Non-pigmented ciliary epithelial cell (primary cell): Measurements from ENCODE around the gene SPRYD3.

Experiments used
- DNase-seq: peaks from one replicate; pipeline ENCODE4 v3.0.0-alpha.2; 2010; ENCODE audit warnings: low read depth

Gene SPRYD3

GRCh38 chr12:53077030-53077429 lies 2.2 kb downstream of the SPRYD3 start:
- DNase-seq: no peak

GRCh38 chr12:53076461-53076860 lies 2.7 kb downstream of the SPRYD3 start:
- DNase-seq: no peak

DNA sequence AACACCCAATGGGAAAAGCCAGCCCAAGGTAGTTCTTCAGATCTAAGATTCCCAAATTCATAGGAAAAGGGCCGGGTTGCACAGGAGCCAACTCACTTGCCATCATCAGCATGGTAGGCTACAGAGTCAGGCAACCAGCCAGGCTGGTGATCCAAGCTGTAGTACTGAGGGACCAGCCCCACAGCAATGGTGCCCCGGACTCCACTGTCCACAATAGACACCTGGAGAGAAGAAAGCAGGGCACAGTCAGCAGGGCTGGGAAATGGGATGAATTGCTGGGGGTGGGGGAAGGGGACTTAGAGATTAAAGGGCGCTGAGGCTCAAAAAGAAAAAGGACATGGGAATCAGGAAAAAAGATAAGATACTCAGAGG lies 4.2 kb downstream of the SPRYD3 start:
- no peak for DNase-seq

DNA sequence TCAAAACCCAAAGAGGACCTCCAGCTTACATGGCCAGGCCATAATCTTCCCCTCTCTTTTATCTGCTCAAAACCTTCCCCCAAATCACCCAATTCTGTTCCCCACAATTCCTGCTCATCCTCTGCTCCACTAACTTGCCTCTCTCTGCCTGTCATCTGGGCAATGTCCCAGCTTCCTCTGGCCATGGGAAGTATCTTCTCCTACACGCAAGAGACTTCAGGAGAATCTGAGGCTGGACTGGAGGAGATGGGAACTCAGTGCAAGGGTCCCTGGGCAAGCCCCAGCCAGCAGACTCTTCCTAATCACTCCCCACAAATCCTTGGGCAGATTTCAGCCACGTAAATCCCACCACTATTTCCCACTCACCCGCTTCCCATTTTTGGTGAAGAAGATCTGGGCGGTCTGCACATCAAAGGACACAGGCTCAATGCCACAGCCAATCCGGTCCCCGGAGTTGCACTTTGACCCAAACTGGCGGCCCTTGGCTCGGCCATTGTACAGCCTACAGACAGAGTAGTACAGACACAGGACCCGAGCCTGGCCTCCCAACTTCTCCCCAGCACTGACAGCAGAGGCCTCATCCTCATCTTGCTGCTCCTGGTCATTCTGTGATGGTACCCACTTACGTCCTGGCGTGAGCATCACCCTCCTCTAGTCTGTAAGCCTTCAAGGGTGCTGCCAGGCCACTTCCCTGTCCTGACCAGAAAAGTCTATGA lies 4.7 kb downstream of the SPRYD3 start:
- no peak for DNase-seq

DNA sequence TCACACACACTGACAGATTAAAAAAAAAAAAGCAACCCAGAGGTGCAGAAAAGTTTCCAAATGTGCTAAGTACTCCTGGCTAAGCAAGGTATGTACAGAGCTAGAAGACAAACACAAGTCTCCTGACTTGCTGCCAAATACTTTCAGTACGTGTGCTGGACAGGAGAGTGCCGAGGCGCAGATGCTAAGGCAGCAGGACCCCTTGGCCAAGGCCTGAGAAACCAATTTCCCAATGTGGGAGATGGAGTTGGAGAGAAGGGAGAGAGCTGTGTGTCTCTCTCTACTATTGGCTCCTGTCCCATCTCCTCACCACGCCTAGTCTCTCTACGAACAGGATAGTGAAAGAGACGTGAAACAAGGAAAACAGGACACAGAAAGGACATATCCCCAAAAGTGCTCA lies 5.3 kb downstream of the SPRYD3 start:
- DNase-seq: no peak

DNA sequence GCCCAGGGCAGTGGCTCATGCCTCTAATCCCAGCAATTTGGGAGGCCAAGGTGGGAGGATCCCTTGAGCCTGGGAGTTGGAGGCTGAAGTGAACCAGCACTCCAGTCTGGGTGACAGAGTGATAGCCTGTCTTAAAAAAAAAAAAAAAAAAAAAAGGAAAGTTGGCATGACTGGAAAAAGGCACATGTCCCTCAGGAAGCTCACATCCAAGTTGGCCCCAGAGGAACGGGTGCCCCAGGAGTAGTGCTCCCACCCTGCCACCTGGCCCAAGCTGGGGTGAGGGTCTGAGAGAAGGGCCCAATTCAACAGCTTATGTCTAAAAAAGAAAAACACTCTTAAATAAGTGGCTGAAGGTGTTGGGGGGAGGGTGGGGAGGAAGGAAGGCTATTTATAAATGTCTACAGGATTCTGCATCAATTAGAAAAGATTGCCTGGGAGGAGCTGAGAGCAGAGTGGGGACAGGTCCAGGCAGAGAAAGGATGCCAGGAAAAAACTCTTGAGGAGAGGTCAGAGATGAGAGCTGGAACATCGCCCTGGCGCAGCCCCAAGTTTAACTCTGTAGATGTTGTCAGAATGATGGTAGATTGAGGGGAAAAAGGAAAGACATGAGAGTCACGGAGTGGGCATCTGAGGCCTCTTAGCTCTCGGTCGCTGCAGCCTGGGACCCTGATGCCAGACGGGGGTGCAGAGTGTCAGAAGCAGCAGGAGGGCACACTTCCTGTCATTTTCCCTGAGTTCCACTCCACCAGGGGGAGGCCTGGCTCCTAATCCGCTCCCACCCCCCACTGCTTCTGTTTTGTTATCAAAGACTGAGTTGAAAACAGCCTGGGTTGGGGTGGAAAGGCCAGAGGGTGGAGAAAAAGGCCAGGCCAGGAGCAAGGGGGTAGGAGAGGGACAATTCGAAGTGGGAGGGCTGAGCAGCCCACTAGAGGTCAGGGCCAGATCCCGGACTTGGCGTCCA lies 7.3 kb downstream of the SPRYD3 start:
- DNase-seq: no peak

DNA sequence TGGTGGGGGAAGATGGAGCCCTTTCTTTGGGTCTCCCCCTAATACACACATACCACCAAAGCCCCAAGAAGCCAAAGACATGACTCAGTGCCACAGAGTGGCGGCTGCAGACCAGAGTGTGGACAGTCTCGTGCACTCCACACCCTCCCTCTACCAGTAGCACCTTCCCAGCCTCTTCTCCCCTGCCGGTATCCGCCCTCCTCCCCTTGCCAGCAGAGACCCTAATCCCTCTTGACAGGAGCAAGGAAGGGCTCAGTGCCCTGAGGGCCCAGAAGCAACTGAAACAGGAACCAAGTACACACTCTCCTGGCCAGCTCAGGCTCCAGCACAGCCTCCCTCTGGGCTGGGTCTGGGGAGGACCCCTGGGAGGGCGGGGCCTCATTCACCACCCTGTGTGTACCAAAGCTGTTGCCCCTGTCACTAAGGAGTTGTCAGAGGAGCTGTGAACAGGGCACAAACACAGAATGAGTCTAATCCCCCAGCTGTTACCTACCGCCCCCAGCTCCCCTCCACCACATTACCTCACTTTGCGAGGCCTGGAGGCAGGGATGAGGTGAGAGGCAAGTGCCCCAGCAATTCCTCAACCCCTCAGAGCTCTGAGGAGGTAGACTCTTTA lies 8.2 kb downstream of the SPRYD3 start:
- no peak for DNase-seq

GRCh38 chr12:53069621-53070410 lies 9.4 kb downstream of the SPRYD3 start:
- DNase-seq: no peak

GRCh38 chr12:53068811-53069585 lies 10.2 kb downstream of the SPRYD3 start:
- no peak for DNase-seq

DNA sequence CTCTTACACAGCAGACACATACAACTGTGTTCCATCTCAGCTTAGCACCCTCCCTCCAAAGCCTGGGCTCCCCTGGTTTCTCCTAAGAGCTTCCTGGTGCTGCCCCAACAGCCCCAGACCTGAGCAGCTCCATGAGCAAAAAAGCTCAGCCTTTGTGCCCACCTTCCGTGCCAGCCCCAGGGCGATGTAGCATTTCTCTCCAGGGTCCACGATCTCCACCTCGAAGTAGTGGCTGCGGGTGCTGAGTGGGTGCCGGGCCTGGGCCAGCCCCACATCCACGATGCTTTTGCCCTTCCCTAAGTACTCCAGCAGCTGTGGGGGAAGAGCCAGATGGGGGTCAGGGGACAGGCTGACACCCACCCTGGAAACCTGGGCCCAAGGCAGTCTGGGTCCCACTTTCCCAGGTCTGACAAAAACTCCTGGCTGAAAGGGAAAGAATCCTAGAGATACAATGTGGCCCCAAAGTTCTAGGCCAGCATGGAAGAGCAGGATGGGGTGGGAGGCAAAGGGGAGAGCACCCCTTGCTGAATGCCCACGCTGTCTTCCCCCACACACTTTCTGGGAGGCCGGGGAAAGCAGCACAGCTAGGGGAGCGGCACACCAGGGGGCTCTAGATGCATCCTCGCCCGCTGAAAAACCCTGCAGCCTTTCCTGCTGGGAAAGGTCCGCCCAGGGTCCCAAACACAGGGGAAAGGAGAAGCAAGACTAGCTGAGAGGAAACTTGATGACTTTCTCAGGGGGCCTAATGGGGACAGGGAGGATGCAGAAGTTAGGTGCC lies 11.0 kb downstream of the SPRYD3 start:
- no peak for DNase-seq

DNA sequence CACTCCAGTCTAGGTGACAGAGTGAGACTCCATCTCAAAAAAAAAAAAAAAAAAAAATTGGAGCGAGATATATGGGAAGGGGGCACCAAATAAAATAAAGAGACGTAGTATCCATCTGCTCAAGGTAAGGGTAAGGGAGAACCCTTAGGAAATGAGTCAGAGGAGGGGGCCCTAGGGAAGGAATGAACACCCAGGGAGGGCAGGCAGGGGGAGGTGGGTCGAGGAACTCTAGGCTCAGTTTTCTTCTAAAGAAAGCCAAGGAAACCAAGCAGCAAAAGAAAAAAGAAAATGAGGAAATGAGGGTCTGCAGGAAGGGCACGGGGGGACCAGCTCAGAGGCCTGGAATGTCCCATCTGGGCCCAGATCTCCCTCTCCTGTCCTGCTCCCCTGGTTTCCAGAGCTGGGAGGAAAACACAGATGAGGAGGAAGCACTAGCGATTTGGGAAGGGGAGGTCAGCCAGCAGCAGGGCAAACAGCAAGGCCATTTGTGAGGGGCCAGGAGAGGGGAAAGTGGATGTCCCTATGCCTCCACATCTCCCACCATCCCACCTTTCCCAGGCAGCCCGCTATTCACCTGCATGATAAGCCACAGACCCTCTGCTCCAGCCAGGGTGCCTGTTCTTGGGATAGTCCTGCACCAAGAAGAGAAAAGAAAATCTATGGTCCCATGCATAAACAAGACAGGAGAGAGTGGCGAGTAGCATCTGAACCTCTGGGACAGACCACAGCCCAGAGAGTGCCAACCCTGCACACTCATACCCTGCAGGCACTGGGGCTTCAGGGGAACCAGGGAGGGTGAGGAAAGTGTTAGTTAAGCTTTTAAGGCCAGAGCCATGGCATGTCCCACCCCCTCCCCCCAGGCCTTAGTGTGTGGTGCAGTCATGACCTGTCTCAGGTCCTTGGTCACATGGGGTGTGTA lies 11.9 kb downstream of the SPRYD3 start:
- DNase-seq: no peak

DNA sequence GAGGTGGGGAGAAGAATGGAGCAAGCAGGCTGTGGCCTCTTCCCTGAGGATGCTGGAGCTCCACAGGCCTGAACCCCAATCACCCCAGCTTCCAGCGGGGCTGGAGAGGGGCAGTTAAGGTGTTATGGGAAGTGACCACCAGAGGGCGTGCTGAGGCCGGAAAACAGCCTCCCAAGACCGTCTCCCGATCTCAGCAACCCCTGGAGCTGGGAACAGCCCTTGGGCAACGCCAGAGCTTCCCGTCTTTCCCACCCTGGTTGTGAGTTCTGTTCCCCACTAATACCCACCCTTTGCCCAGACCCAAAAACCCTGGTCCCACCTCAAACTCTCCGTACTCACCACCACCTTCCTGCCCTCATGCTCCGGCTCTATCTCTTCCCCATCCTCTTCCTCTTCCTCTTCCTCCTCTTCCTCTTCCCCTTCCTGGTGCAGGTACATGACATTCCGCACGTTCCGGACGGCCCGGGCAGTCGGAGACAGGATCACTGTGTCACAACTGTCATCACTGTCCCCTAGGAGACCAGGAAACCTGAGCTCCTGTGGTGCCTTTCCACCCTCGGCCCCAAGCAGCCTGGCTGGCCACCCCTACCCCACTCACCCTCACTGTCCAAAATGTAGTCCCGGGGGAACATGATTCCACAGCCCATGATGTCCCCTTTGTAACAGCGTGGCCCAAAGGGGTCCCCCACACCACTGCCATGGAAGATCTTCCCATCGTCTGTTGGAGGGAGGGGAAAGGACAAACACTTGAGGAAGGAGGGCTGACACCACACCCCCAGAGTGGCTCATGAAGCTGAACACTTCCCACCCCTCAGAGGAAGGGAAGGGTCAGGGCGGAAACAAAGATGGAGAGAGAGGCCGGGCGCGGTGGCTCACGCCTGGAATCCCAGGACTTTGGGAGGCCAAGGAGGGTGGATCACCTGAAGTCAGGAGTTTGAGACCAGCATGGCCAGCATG lies 12.9 kb downstream of the SPRYD3 start:
- DNase-seq: no peak

GRCh38 chr12:53065470-53065869 lies 13.7 kb downstream of the SPRYD3 start:
- no peak for DNase-seq

GRCh38 chr12:53064613-53065436 lies 14.4 kb downstream of the SPRYD3 start:
- no peak for DNase-seq

GRCh38 chr12:53063708-53064612 lies 15.2 kb downstream of the SPRYD3 start:
- no peak for DNase-seq
